ENCODE measurements around the gene BOLA3. TPM values are rescaled to one million over a fixed set of nuclear protein-coding genes. Genes with fewer than 3 reads are reported as not detected.
"Not testable (repeated sequence)": the region's sequence is repeated elsewhere in the genome, so short reads cannot be mapped to it uniquely, and the experiment has no call there.

BOLA3 gene
- total and polyA plus RNA-seq, 12 donors: 63.9 to 166 (median 85.5) TPM

DNA sequence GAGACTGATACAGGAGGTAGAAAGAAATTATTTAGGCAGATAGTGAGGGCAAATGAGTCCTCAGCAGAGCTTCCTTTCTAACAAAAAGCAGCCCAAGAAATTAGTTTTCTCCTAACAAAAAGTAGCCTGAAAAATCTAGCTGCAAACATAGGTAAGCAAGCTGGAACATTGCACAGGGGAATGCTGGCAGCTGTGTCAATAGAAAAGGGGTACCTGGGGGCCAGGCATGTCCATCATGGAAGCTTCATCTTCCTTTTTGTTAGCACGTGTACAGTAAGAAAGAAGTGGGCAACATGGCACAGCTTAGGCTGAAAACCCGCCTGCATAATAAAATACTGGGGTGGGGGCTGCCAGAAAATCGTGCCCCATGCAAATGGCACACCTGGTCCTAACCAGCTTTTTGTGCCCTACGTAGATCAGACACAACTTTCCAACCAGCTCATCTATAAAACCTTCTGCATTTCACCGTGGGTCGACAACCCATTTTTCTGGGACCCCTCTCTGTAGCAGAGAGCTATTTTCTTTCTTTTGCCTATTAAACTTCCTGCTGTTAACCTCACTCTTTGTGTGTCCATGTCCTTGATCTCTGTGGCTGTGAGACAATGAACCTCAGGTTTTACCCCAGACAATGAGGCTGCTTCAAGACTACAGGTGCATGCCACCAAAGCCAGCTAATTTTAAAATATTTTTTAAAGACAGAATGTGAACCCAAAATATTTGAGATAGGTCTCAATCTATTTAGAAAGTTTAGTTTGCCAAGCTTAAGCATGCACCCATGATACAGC, 44.1 kb upstream of the BOLA3 start:
- DNase-seq (no peak), ATAC-seq (no peak)
- 81 to 82% methylated on average over 6 of the region's 6 CpGs for WGBS, 2 donors
- H3K4me1 ChIP-seq: peaks cover 0 to 20% (median 0%) of the 10 kb centered on the region in 9 donors
- TF ChIP-seq, protein P1, sequence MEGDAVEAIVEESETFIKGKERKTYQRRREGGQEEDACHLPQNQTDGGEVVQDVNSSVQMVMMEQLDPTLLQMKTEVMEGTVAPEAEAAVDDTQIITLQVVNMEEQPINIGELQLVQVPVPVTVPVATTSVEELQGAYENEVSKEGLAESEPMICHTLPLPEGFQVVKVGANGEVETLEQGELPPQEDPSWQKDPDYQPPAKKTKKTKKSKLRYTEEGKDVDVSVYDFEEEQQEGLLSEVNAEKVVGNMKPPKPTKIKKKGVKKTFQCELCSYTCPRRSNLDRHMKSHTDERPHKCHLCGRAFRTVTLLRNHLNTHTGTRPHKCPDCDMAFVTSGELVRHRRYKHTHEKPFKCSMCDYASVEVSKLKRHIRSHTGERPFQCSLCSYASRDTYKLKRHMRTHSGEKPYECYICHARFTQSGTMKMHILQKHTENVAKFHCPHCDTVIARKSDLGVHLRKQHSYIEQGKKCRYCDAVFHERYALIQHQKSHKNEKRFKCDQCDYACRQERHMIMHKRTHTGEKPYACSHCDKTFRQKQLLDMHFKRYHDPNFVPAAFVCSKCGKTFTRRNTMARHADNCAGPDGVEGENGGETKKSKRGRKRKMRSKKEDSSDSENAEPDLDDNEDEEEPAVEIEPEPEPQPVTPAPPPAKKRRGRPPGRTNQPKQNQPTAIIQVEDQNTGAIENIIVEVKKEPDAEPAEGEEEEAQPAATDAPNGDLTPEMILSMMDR (IDR thresholded peaks at IDR 0.05): no peak
- no peak overlapping the region for H3K4me3 ChIP-seq
- H3K27ac ChIP-seq: no peak overlapping the region
- intact Hi-C loops (cut with DNase I): no loop called here
- no peaks in the 10 kb centered on the region for H3K27me3 ChIP-seq
- no peaks in the 10 kb centered on the region for H3K36me3 ChIP-seq
- no peaks in the 10 kb centered on the region for H3K9me3 ChIP-seq

DNA sequence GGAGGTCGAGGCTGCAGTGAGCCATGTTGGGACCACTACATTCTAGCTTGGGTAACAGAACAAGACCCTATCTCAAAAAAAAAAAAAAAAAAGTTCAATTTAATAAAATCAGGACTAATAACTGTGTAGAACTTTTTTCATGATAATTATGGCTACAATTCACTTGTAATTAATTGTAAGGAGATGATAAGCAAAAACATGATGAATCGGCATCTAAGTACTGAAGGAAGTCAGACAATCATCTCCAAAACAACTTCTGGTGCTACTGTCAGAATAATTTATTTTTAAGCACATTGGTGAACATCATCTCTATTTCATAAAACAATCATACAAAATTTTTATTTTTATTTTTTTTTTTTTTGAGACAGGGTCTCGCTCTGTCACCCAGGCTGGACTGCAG, 41.0 kb upstream of the BOLA3 start:
- intact Hi-C loops (cut with DNase I): no loop called here
- Histone ChIP-seq H3K27ac (no peak overlapping the region), H3K4me1 (peaks cover 0 to 36% (median 0%) of the 10 kb centered on the region in 9 donors), H3K36me3 (no peaks in the 10 kb centered on the region), H3K27me3 (no peaks in the 10 kb centered on the region), H3K9me3 (no peaks in the 10 kb centered on the region), H3K4me3 (no peak overlapping the region)
- DNase-seq (no peak), ATAC-seq (no peak)
- TF ChIP-seq, protein P1 (IDR thresholded peaks at IDR 0.05): no peak
- WGBS, 2 donors: 91 to 96% methylated on average over 3 of the region's 3 CpGs

DNA sequence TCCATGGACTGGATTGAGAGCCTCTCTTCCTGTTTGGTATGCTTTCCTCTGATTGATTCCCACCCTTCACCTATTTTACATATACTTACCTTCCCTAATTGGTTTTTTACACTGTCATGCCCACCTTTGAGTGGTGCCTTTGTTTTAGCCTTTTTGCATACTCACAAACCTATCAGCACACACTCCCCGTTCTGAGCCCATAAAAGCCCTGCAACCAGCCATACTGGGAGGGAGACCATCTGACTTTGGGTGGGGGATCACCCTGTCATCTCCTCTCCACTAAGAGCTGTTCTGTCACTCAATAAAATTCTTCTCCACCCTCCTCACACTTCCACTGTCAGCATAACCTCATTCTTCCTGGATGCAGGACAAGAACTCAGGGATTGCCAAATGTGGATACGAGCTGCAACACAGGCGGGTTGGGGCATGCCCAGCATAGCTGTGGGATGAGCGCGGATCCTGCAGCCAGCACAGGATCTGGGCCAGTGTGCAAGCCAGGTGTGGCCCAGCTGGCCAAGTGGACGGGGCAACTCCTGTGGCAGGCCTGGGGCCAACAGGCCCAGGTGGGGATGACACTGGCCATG, 40.4 kb upstream of the BOLA3 start:
- WGBS, 2 donors: 78 to 83% methylated on average over 6 of the region's 6 CpGs
- H3K4me3 ChIP-seq: no peak overlapping the region
- H3K4me1 ChIP-seq: peaks cover 0 to 36% (median 0%) of the 10 kb centered on the region in 9 donors
- ATAC-seq: peak in 7 of 8 donors; percentile 51 to 81 (median 69)
- intact Hi-C loops (cut with DNase I): no loop called here
- peak in 1 of 2 donors; percentile 18 for DNase-seq
- no peaks in the 10 kb centered on the region for H3K27me3 ChIP-seq
- H3K9me3 ChIP-seq: no peaks in the 10 kb centered on the region
- TF ChIP-seq, protein P1 (IDR thresholded peaks at IDR 0.05): no peak
- no peaks in the 10 kb centered on the region for H3K36me3 ChIP-seq
- peak overlapping the region in 3 of 10 donors; percentile 12 to 59 (median 41) for H3K27ac ChIP-seq

DNA sequence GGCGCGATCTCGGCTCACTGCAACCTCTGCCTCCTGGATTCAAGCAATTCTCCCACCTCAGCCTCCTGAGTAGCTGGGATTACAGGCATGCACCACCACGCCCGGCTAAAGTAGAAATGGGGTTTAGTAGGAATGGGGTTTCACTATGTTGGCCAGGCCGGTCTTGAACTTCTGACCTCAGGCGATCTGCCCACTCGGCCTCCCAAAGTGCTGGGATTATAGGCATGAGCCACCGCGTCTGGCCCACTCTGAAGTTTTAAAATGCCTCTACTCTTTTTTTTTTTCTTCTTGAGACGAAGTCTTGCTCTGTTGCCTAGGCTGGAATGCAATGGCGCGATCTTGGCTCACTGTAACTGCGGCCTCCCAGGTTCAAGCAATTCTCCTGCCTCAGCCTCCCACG, 39.0 kb upstream of the BOLA3 start:
- H3K36me3 ChIP-seq; DNase-seq; H3K9me3 ChIP-seq; H3K4me3 ChIP-seq; ATAC-seq; intact Hi-C loops (cut with DNase I); H3K27me3 ChIP-seq: not testable (repeated sequence)
- Histone ChIP-seq H3K27ac (peak overlapping the region in 1 of 10 donors; percentile 93), H3K4me1 (peaks cover 0 to 45% (median 0%) of the 10 kb centered on the region in 9 donors)
- WGBS, 2 donors: 96 to 97% methylated on average over 15 of the region's 15 CpGs

Data from heart right ventricle (tissue), 16 donors.